GM12864 (cell line): Measurements from ENCODE around the gene MTCP1.

Experiments used
- DNase-seq: peaks from one replicate; pipeline ENCODE4 v3.0.0-alpha.2; 2011; ENCODE audit warnings: low read depth
- H3K4me3 ChIP-seq: 2 replicates; pipeline ENCODE4 v1.5.1; 2011; ENCODE audit warnings: mild to moderate bottlenecking, low read depth, low read length, control low read depth
- CTCF ChIP-seq: IDR thresholded peaks from 2 replicates; pipeline ENCODE4 v1.5.1; 2011; ENCODE audit warnings: low read depth, mild to moderate bottlenecking, moderate library complexity, low read length, control low read depth, inconsistent platforms; ENCODE audit errors: missing control alignments

The MTCP1 gene

GRCh38 chrX:155055494-155055893 lies 15.4 kb downstream of the MTCP1 start:
- TF ChIP-seq CTCF = no peak
- DNase-seq = no peak
- H3K4me3 ChIP-seq = no peak overlapping the region

GRCh38 chrX:155054255-155054654 lies 16.7 kb downstream of the MTCP1 start:
- no peak for TF ChIP-seq CTCF

GRCh38 chrX:155053656-155054055 lies 17.3 kb downstream of the MTCP1 start:
- no peak for DNase-seq
- H3K4me3 ChIP-seq = no peak overlapping the region
- no peak for TF ChIP-seq CTCF

More at GRCh38 chrX:155054255-155054654, 16.7 kb downstream of the MTCP1 start:
- H3K4me3 ChIP-seq = no peak overlapping the region
- no peak for DNase-seq

- TF ChIP-seq CTCF = no peak
- no peak overlapping the region for H3K4me3 ChIP-seq
- DNase-seq = no peak
Observed at GRCh38 chrX:155052738-155053498, 18.0 kb downstream of the MTCP1 start.

GRCh38 chrX:155048977-155049619 lies 21.8 kb downstream of the MTCP1 start:
- TF ChIP-seq CTCF = peak; percentile 61
- no peak overlapping the region for H3K4me3 ChIP-seq
- DNase-seq = no peak

- H3K4me3 ChIP-seq = no peak overlapping the region
- DNase-seq = no peak
- TF ChIP-seq CTCF = no peak
Observed at GRCh38 chrX:155046811-155047528, 24.0 kb downstream of the MTCP1 start.
